Superior temporal gyrus (tissue), 1 donor: ENCODE measurements around the gene RNF126.

Experiments
- DNase-seq: peaks from one replicate; pipeline ENCODE4 v3.0.0-alpha.2; 2016; ENCODE audit errors: extremely low spot score

RNF126 gene

DNA sequence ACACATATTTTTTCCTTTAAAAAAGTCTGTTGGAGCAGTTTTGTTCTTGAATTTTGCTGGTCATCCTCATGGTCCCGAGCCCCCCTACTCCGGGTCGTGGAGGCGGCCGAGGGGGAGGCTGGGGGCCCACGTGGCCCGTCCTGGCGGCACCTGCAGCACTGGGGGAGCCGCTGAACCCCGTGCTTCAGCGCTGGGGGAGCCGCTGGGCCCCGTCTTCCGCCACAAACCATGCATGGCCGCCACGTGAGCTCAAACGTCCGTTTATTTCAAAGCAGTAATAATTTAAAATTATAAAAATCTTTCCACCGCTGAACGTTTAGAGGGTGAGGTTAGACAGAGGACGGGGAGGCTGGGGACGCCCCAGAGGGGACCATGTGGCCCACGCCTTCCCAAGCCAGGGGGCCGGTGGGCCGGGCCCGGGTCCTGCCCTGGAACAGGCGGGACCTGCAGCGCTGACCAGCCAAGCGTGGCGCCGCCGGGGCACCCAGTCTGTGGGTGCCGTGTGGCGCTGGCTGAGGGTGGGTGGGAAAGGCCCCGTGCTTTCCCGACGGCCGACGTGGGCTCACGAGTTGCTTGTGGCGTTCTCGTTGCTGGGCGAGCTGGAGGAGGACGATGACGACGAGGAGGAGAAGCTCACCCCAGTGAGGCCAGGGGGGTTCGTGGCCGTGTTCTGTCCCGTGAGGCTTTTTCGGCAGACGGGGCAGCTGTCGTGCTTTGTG is 15.3 kb downstream of the RNF126 start:
- no peak for DNase-seq

DNA sequence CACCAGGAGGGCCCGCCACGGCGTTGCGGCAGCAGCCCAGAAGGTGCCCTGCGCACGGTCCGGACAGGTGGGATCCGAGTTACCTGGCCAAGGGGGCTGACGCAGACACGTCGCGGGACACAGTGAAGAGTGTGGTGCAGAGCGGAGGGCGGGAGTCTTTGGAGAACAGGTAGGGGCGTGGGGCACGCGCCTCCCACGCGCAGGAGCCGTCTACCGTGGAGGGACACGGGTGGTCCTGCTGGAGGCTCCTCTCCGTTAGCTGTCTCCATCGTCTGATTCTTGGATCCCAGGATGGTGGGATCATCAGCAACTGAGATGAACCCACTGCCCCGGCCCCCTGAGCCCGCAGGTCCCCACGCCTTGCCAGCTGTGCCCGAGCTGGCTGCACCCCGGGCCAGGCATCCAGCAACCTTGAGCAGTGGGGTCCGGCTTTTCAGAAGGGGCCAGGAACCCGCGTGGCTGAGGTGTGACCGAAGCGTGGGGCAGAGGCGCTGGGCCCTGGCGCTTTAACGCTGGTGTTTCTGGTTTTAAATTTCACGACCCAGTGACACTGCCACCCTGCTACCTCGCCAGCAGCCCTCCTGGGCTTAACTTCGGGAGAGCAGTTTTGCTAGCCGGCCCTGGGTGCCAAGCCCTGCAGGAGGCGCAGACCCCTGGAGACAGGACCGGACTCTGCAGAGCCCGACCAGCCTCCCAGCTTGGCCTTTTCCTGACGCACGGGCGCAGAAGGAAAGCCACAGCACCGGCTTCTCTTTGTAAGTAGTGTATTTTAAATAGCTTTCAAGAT is 16.0 kb downstream of the RNF126 start:
- no peak for DNase-seq

DNA sequence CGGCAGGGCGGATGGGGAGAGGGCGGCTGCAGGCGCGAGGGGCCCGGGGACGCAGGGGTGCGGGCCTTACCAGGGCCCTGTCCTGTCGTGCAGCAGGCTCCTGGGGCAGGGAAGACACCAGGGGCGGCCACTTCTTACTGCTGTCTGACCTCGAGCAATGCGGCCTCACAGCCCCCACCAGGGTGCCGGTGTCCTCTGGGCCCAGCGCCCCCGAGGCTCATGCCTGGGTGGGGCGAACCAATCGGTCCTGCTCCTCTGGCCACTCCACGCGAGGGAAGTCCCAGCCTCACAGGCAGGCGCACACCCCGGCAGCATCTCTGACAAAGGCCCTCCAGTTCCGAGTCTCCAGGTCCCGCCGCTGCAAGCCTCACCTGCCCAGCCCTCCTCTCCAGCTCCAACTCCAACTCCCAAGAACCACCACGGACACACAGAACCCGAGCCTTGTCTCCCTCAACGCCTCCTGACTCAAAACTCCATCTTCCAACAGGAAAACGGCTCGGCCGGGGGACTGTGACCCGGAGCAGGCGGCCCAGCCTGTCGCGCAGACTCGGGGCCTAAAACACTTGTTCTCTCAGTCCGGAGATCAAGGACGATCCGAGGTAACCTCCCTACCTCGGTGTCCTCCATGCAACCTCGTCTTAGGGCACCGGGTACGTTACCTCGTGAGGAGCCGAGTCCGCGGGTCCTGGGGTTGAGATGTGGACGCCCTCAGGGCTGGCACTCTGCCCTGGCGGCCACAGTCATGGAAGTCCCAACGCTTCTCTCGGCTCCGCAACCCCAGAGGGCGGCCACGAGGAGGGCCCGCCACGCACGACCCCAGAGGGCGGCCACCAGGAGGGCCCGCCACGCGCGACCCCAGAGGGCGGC is 16.9 kb downstream of the RNF126 start:
- no peak for DNase-seq

DNA sequence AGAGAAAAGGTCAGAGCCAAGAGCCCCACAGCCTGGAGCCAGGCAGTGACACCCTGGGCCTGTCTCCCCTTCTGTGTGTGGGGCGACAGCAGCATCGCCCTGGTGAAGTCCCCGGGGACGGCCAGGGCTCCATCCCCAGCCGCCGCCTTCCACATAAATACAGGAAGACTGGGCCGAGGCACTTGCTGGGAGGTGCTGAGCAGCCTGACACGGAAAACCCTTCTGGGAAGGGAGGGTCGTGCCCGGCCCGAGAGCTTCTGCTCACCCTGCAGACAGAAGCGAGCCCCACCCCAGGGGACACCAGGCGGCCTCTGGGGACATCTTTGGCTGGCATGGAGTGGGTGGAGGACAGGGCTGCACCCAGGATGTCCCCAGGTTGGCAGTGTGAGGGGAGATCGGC is 18.2 kb downstream of the RNF126 start:
- DNase-seq: no peak

DNA sequence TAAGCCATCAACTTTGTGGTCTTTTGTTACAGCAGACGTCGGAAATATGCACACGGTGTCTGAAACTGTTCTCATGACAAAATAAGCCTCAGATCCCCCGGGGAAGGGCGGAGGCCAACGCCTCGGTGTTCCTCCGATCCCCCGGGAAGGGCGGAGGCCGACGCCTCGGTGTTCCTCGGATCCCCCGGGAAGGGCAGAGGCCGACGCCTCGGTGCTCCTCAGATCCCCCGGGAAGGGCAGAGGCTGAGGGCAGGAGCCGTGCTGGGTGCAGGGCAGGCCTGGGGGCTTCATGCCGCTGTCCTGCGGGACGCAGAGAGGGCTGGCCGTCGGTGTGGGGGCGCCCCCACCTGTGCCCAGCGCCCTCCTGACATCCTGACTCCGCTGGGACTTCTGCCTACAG is 18.7 kb downstream of the RNF126 start:
- no peak for DNase-seq

DNA sequence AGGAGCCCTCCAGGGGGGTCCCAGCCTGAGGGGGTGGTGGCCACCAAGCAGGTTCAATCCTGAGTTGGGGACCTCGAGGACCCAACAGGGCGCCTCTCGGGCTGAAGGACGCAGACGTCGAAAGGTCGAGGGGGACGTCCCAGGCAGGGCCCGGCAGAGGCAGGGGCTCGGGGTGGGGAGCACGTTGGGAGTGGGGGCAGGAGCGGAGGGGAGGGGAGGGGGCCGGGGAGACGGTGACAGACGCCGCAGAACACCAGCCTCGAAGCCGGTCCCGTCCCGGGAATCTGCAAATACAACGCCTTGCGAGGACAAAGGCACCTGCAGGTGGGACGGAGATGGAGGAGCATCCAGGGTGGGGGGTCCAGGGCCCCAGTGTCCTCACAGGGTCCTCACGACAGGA is 19.3 kb downstream of the RNF126 start:
- DNase-seq: no peak

DNA sequence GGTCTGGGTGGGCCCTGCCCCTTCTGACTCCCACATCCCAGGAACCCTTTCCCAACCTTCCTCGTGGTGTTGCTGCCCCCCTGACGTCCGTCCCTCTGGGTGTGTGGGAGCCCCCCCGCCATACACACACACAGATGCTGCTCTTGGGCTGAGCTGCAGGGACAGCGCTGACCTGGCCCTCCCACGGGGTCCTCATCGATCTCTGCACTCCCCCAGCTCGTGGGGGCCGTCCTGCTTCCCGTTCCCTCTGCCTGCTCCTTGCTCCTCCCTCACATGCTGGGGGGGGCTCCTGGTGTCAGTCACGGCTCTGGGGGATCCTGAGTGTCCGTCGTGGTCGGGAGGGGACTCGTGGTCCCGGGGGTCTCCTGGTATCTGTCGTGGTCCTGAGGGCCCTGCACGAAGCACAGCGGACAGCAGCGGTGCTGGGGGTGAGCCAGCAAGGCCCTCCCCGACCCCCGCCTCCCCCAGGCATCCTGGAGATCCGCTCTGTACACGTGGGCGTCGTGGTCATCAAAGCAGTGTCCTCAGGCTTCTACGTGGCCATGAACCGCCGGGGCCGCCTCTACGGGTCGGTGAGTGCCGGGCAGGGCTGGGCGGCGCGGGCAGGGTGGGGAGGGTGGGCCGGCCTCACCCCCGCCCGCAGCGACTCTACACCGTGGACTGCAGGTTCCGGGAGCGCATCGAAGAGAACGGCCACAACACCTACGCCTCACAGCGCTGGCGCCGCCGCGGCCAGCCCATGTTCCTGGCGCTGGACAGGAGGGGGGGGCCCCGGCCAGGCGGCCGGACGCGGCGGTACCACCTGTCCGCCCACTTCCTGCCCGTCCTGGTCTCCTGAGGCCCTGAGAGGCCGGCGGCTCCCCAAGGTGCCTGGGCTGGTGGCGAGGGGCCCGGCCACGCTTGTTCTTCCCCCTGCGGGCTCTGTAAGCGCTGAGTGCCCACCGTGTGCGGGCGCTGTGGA is 20.0 kb downstream of the RNF126 start:
- no peak for DNase-seq

DNA sequence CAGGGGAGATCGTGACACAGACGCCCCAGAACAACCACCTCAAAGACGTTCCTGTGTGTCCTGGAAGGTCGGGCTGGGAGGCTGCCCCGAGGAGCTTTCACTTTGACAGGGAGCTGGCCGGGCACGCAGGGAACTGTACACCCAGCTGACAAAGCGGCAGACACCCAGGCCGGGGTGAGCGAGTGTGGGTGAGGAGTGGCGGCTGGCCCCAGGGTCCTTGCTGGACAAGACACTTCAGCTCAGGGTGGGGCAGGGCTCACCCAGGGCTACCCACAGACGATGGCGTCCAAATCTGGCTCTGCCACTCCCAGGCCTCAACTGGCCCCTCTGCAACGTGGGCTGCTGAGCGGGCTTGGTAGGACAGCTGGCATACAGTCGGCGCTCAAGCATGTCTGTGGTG is 21.3 kb downstream of the RNF126 start:
- DNase-seq: no peak

DNA sequence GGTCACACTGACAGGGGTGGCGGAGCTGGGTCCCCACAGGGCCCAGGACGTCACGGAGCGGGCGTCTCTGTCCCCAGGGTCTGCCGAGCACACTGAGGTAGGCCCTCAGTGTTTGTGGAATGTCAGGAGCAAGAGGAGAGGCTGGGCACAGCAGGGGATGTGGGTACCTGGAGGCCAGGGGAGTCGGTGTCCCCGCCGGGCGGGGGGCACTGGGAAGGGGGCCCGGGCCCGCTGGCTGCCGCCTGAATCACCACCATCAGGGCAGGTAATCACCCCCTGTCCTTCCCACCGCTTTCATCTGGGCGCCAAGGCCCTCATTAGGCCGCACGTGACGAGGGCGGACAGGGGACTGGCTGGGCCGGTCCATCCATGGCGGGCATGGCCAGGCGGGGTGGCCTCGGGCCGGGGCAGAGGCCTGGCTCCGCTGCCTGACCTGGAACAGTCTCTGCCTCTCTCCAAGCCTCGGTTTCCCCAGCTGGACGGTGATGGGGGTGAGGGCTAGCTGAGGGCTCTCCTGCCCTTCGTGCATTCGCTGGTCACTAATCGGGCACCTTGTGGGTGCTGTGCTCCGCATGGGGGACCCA is 22.3 kb downstream of the RNF126 start:
- no peak for DNase-seq

DNA sequence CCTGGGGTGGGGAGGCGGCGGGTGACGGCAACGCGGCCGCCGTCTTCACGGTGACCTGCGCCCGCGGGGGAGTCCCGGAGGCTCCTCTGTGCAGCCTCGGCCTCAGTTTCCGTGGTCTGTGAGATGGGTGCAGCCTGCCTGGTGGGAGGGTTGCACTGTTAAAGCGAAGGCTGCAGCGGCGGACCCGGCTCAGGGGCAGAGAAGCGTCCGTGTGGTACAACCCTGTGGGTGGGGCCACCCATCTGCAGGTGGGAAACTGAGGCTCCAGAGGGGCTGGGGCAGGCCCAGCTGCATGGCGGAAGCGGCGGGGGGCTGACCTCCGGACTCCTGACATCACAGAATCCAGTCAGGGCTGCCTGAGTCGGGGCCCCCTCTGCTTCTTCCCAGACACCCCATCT is 22.9 kb downstream of the RNF126 start:
- DNase-seq: no peak

DNA sequence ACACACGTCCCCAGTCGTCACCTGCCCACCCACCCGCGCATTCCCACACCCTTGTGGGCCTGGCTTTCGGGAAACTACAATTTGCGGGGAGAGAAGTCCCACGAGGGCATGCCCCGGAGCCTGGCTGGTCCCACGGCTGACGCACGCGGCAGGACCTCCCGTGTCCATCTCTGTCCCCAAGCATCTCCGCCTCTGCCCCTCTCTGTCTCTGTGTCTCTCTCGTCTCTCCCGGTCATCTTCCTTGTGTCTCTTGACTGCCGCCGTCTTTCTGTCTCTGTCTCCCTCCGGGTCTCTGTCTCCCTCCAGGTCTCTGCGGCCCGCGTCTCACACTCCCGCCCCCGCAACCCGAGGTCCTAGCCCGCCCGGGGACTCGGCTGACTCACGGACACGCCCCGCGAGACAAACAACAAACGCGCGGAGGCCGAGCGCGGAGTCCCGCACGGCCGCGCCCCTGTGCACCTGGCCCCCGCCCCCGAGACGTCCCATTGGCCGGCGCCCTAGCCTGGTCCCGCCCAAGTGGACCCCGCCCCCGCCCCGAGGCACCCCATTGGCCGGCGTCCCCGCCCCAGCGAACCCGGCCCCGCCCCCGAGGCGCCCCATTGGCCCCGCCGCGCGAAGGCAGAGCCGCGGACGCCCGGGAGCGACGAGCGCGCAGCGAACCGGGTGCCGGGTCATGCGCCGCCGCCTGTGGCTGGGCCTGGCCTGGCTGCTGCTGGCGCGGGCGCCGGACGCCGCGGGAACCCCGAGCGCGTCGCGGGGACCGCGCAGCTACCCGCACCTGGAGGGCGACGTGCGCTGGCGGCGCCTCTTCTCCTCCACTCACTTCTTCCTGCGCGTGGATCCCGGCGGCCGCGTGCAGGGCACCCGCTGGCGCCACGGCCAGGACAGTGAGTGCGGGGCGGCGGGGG is 23.5 kb downstream of the RNF126 start, which contains the start of gene FGF22:
Gene FGF22, plus strand, starts transcription at position 627 of the 908 bp plus-strand sequence. Its CDS starts 47 bp downstream, at position 674.
- peak; percentile 74 for DNase-seq

DNA sequence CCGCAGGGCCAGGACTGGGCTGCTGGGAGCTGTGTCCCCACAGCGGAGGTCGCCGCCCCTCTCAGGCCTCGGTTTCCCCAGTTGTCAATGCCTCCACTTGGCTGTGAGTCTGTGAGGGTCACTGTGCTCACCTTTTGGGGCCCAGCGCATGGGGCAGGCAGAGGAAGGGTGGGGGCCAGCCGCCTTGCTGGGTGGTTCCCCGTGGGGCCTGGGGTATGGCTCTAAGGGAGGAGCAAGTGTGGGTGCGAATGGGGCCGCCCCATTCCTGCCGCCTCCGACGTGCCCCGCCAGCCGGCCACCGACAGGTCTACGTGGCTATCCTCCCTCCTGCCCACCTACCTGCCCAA is 24.1 kb downstream of the RNF126 start:
- no peak for DNase-seq

DNA sequence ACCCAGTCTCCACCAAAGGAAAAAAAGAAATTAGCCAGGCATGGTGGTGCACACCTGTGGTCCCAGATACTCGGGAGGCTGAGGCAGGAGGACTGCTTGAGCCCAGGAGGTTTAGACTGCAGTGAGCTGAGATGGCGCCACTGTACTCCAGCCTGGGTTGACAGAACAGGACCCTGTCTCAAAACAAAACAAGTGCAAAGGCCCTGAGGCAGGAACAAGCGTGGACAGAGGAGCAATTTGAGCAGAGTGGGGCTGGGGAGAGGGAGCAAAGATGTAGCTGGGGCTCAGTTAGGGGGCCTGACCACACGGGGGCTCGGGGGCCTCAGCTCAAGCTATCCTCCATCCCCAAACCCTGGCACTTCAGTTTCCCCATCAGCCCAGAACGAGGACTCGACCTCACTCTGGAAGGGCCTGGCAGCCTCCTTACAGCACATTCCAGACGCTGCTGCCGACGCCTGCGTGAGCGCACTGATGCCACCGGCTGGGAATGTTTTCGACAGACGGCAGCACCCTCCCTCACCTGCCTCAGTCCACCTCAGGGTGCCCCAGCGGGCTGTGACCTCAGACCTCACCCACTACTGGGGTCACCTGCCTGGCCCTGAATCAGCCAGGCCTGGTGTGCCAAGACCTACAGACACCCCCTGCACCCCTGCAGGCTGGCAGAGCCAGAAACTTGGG is 27.9 kb downstream of the RNF126 start:
- no peak for DNase-seq

DNA sequence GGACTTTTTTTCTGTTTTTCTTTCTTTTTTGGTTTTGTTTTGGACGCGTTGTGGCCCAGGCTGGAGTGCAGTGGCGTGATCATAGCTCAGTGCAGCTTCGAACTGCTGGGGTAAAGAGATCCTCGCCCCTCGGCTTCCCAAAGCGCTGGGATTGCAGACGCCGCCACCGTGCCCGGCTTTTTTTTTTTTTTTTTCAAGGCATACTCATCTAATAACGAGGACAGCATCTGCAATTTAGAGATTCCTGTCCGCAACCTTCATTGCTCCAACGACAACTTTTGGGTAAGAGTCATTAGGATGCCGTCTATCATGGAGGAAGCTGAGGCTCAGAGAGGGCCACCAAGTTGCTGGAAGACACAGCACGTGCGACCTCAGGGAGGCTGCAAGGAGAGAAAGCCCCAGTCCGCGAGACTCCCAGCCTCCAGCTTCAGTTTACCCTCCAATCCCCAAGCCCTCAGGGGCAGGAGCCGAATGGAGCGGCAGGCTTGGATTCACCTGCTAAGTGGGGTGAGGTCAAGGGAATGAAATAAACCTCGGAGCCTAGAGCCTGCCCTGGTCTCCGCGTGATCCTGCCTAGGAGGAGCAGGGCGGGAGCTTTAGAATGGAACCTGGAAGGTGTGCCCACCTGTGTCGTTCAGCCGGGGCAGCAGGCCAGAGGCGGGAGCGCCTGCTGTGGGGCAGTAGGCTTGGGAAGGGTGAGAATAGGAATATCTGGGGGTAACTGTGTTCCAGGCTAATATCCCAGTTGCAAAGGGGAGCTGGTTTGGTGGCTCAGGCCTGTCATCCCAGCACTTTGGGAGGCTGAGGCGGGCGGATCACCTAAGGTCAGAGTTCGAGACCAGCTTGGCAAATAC is 29.0 kb downstream of the RNF126 start:
- no peak for DNase-seq

DNA sequence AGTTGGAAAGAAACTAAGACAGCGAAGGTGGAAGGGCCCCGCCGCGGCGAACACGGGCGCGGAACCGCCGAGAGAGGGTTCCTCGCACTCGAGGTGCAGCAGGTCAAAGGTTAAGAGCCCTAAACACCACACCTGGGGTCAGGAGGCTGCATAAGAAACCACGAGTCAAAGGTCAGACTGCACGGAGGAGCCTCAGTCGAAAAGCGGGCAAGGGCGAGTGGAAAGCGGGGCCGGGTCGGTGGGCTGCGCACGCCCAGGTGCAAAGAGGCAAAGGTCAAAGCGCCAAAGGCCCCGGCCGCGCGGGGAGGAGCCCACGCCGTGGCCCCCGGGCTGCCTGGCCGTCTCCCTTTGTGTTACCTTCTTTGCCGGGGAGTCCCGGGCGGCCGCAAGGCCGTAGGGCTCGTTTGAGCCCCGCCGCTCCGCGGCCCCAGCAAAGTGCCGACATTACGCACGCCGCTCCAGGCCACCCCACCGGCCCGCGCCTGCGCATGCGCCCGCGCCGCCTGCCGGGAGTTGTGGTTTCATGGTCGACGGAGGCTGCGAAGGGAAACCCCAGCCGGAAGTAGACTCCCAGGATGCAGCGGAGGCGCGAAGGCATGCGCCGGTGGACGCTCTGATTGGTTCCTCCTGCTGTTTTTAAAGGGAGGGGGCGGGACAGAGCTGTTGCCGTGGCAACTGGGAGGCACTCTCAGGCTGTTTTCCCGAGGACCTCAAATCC is 29.8 kb downstream of the RNF126 start, which contains the start of gene POLRMT:
Gene POLRMT, minus strand, starts transcription at position 470 of the 718 bp plus-strand sequence. Its CDS starts 25 bp downstream, at position 445.
- DNase-seq: peak; percentile 97

DNA sequence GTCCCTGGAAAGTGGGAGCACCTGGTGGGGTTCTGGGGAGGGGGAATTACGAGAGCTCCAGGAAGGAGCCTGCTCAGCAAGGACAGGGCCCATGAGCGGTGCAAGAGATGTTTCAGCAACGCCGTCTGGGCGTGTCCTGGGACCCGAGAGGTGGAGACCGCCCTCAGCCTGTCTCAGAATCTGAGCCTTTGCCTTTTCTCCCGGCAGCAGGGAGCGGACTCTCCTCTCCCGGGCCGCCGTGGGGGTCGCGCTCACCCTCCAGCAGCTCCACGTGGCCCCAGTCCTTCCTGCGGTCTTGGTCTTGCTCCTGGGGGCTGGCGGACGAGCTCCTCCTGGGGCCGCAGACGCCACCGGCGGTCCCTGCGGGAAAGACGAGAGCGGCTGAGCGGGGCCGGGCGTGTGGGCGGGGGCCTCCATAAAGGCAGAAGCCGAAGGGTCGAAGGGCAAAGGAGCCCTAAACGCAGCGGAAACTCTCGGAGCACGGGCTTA is 30.4 kb downstream of the RNF126 start:
- DNase-seq: no peak
